ENCODE measurements around the gene REXO5.
"Not testable (repeated sequence)": the region's sequence is repeated elsewhere in the genome, so short reads cannot be mapped to it uniquely, and the experiment has no call there.

REXO5 gene

GRCh38 chr16:20850981-20851380 lies 44.7 kb downstream of the REXO5 start:
- no peak for DNase-seq

GRCh38 chr16:20851601-20852000 lies 45.3 kb downstream of the REXO5 start:
- DNase-seq, result no peak

- no peak for DNase-seq
Observed at GRCh38 chr16:20853143-20853542, 46.8 kb downstream of the REXO5 start.

- no peak for DNase-seq
Observed at GRCh38 chr16:20853981-20854620, 47.8 kb downstream of the REXO5 start.

GRCh38 chr16:20854963-20855362 lies 48.6 kb downstream of the REXO5 start:
- no peak for DNase-seq

- no peak for DNase-seq
Observed at GRCh38 chr16:20857281-20857680, 51.0 kb downstream of the REXO5 start.

- no peak for DNase-seq
Observed at GRCh38 chr16:20859229-20859628, 52.9 kb downstream of the REXO5 start.

GRCh38 chr16:20859699-20860098 lies 53.4 kb downstream of the REXO5 start:
- no peak for DNase-seq

GRCh38 chr16:20860361-20860760 lies 54.0 kb downstream of the REXO5 start:
- no peak for DNase-seq

- not testable (repeated sequence) for DNase-seq
Observed at GRCh38 chr16:20860995-20861394, 54.7 kb downstream of the REXO5 start.

GRCh38 chr16:20862162-20862960 lies 56.0 kb downstream of the REXO5 start:
- no peak for DNase-seq

GRCh38 chr16:20864376-20864775 lies 58.0 kb downstream of the REXO5 start:
- not testable (repeated sequence) for DNase-seq

- DNase-seq, result no peak
Observed at GRCh38 chr16:20865420-20866131, 59.2 kb downstream of the REXO5 start.

GRCh38 chr16:20866145-20866772 lies 59.9 kb downstream of the REXO5 start:
- no peak for DNase-seq

- no peak for DNase-seq
Observed at GRCh38 chr16:20866801-20867200, 60.5 kb downstream of the REXO5 start.

GRCh38 chr16:20867585-20867984 lies 61.3 kb downstream of the REXO5 start:
- no peak for DNase-seq

- DNase-seq, result no peak
Observed at GRCh38 chr16:20868890-20869289, 62.6 kb downstream of the REXO5 start.

- no peak for DNase-seq
Observed at GRCh38 chr16:20870122-20870820, 63.9 kb downstream of the REXO5 start.

GRCh38 chr16:20871258-20871657 lies 64.9 kb downstream of the REXO5 start:
- DNase-seq, result no peak

GRCh38 chr16:20871941-20872815 lies 65.9 kb downstream of the REXO5 start:
- DNase-seq, result no peak

- no peak for DNase-seq
Observed at GRCh38 chr16:20873331-20873730, 67.0 kb downstream of the REXO5 start.
